Hepatocyte (in vitro differentiated cells): ENCODE measurements around the gene SCYGR1. TPM values are rescaled to one million over a fixed set of nuclear protein-coding genes. Genes with fewer than 3 reads are reported as not detected.

Experiments
- DNase-seq: peaks from one replicate; pipeline ENCODE4 v3.0.0-alpha.2; 2016; ENCODE audit warnings: low spot score
- H2AFZ ChIP-seq: fragments of 200-600 bp; sonication (generic); 2 replicates; pipeline ENCODE4 v1.6.0; 2016; ENCODE audit warnings: antibody characterized with exemption, mild to moderate bottlenecking
- H3K27ac ChIP-seq: fragments of 200-600 bp; sonication (generic); 2 replicates; pipeline ENCODE4 v1.5.1; 2016; ENCODE audit warnings: mild to moderate bottlenecking
- H3K27me3 ChIP-seq: fragments of 200-600 bp; sonication (generic); 2 replicates; pipeline ENCODE4 v1.6.1; 2016
- H3K36me3 ChIP-seq: fragments of 200-600 bp; sonication (generic); replicated peaks from 2 replicates; pipeline ENCODE4 v1.5.1; 2016; ENCODE audit warnings: low read depth; ENCODE audit not compliant: insufficient read depth
- H3K4me1 ChIP-seq: fragments of 200-600 bp; sonication (generic); 2 replicates; pipeline ENCODE4 v1.5.1; 2016; ENCODE audit warnings: mild to moderate bottlenecking, moderate library complexity; ENCODE audit not compliant: insufficient read depth
- H3K4me2 ChIP-seq: fragments of 200-600 bp; sonication (generic); 2 replicates; pipeline ENCODE4 v1.6.0; 2016
- H3K4me3 ChIP-seq: fragments of 200-600 bp; sonication (generic); 2 replicates; pipeline ENCODE4 v1.5.1; 2016; ENCODE audit warnings: mild to moderate bottlenecking
- H3K79me2 ChIP-seq: fragments of 200-600 bp; sonication (generic); 2 replicates; pipeline ENCODE4 v1.6.0; 2017; ENCODE audit warnings: mild to moderate bottlenecking
- H3K9me2 ChIP-seq: fragments of 200-600 bp; sonication (generic); replicated peaks from 2 replicates; pipeline ENCODE4 v1.6.0; 2017; ENCODE audit warnings: mild to moderate bottlenecking; ENCODE audit not compliant: insufficient read depth
- H3K9me3 ChIP-seq: fragments of 200-600 bp; sonication (generic); 2 replicates; pipeline ENCODE4 v1.5.1; 2016; ENCODE audit warnings: low read depth, mild to moderate bottlenecking
- H4K20me1 ChIP-seq: fragments of 200-600 bp; sonication (generic); 2 replicates; pipeline ENCODE4 v1.6.0; 2016; ENCODE audit warnings: mild to moderate bottlenecking; ENCODE audit not compliant: insufficient read depth, poor library complexity, severe bottlenecking
- EZH2 ChIP-seq: fragments of 200-600 bp; sonication (generic); IDR thresholded peaks from 2 replicates; pipeline ENCODE4 v1.6.1; 2016; ENCODE audit warnings: antibody characterized with exemption, mild to moderate bottlenecking, borderline replicate concordance
- EZH2phosphoT487 ChIP-seq: fragments of 200-600 bp; sonication (generic); IDR thresholded peaks from one replicate; pipeline ENCODE4 v1.6.1; 2018; ENCODE audit warnings: antibody characterized with exemption, mild to moderate bottlenecking, low read depth, moderate library complexity; ENCODE audit not compliant: unreplicated experiment, severe bottlenecking
- WGBS: methylation state at CpG from one replicate; pipeline ENCODE4 v1.1.6; 2016; ENCODE audit warnings: low lambda C conversion rate; ENCODE audit errors: missing lambda C conversion rate; 5-methylcytosine and 5-hydroxymethylcytosine counted together
- polyA plus RNA-seq: library from polyadenylated mRNA; unstranded; fragments of >200 nt; fragmentation: Nextera tagmentation; extraction: Ambion mirVana; gene quantifications from 2 replicates; pipeline ENCODE4 v1.2.1, GENCODE V29; 2016
- total RNA-seq: library from RNA; depleted of rRNA; stranded (reverse); fragments of >200 nt; gene quantifications from 2 replicates; pipeline ENCODE4 v1.2.3, GENCODE V29; 2014
- TF ChIP-seq, protein P1 (sequence below): fragments of 200-600 bp; sonication (generic); IDR thresholded peaks from 2 replicates; pipeline ENCODE4 v1.5.1; 2016; ENCODE audit warnings: antibody characterized with exemption, mild to moderate bottlenecking; ENCODE audit not compliant: poor library complexity

SCYGR1 gene
- total and polyA plus RNA-seq, 2 experiments from 2014 or later = not detected

DNA sequence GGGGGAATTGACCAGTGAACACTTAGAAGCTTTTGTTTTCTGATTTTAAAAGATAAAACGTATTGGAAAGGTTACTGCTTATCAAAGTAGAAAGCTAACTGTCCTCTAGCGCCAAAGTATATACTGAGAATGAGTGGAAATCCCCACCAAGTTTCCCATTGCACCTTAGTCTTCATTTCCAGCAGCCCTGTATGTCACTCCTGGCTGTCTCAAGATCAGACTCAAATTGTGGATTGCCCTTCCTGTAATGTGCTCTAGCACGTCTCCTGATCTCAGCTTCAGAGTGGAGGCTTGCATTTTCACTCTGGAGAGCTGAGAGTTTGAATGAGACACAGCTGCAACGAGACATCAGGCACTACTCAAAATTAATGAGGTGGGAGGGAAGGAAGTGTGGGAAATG, 36.1 kb downstream of the SCYGR1 start:
- DNase-seq = no peak
- Histone ChIP-seq H3K4me3 (no peak overlapping the region), H2AFZ (no peak overlapping the region), H3K27me3 (no peaks in the 10 kb centered on the region), H3K9me2 (no peaks in the 10 kb centered on the region), H3K36me3 (no peaks in the 10 kb centered on the region), H4K20me1 (no peaks in the 10 kb centered on the region), H3K79me2 (peaks cover 4% of the 10 kb centered on the region), H3K4me1 (no peaks in the 10 kb centered on the region), H3K4me2 (no peak overlapping the region), H3K27ac (no peak overlapping the region), H3K9me3 (no peaks in the 10 kb centered on the region)
- 86% methylated on average over 4 of the region's 4 CpGs for WGBS
- TF ChIP-seq, protein P1, sequence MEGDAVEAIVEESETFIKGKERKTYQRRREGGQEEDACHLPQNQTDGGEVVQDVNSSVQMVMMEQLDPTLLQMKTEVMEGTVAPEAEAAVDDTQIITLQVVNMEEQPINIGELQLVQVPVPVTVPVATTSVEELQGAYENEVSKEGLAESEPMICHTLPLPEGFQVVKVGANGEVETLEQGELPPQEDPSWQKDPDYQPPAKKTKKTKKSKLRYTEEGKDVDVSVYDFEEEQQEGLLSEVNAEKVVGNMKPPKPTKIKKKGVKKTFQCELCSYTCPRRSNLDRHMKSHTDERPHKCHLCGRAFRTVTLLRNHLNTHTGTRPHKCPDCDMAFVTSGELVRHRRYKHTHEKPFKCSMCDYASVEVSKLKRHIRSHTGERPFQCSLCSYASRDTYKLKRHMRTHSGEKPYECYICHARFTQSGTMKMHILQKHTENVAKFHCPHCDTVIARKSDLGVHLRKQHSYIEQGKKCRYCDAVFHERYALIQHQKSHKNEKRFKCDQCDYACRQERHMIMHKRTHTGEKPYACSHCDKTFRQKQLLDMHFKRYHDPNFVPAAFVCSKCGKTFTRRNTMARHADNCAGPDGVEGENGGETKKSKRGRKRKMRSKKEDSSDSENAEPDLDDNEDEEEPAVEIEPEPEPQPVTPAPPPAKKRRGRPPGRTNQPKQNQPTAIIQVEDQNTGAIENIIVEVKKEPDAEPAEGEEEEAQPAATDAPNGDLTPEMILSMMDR = no peak
- no peak for TF ChIP-seq EZH2
- TF ChIP-seq EZH2phosphoT487 = no peak

DNA sequence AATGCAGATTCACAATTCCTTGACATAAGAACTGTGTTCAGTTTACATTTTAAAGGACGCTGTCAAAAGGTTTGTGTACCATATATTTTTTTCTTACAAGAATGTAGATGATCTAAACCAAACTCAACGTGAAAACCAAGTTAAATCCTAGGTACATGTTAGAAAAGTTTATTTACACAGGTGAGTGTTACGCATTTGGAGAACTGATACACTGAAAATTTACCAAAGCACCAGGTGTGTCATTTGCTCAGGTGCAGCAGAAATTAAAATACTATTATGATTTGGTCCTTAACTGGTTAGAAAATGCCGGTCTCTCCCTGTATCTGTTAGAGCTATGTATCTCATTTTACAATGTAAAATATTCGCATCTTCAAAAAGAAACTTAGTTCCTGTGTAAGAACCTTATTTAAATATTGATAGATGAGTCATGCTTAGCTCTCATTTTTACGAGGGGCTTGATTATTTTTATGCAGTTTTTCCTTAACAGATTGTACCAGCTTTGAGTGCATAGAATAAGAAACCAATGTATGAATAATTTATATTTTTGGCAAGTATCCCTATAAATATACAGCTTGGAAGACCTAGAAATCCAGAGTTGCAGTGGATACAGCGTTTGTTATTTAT, 37.6 kb downstream of the SCYGR1 start:
- Histone ChIP-seq H3K9me3 (no peaks in the 10 kb centered on the region), H3K36me3 (no peaks in the 10 kb centered on the region), H3K27ac (no peak overlapping the region), H4K20me1 (no peaks in the 10 kb centered on the region), H2AFZ (no peak overlapping the region), H3K27me3 (no peaks in the 10 kb centered on the region), H3K79me2 (peaks cover 4% of the 10 kb centered on the region), H3K4me2 (no peak overlapping the region), H3K9me2 (no peaks in the 10 kb centered on the region), H3K4me3 (no peak overlapping the region), H3K4me1 (no peaks in the 10 kb centered on the region)
- TF ChIP-seq EZH2phosphoT487 (no peak), EZH2 (no peak)
- TF ChIP-seq, protein P1 = no peak
- 79% methylated on average over 7 of the region's 7 CpGs for WGBS
- DNase-seq = no peak

DNA sequence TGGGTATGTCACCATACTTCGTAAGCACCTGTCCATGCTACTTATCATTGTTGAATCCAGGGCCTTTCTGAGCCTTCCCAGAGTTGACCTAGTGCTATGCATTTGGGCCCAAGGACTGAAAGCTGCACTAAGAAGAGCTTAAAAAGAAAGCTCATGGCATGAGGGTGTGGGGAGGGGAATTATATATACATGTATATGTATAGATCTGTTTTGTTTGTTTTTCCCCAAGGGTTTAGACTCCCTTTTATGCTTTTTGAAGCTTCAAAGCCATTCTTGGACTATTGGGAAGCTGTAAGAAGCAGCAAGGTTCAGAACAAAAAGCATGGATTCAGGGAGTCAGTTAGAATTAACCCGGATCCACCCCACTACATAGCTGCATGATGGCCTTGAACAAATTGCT, 39.4 kb downstream of the SCYGR1 start:
- Histone ChIP-seq H4K20me1 (no peaks in the 10 kb centered on the region), H3K4me1 (no peaks in the 10 kb centered on the region), H3K79me2 (peaks cover 4% of the 10 kb centered on the region), H3K9me2 (no peaks in the 10 kb centered on the region), H3K9me3 (no peaks in the 10 kb centered on the region), H2AFZ (no peak overlapping the region), H3K36me3 (no peaks in the 10 kb centered on the region), H3K4me3 (no peak overlapping the region), H3K27me3 (no peaks in the 10 kb centered on the region), H3K27ac (no peak overlapping the region), H3K4me2 (no peak overlapping the region)
- no peak for TF ChIP-seq EZH2
- TF ChIP-seq, protein P1 = no peak
- no peak for TF ChIP-seq EZH2phosphoT487
- 97% methylated on average over 2 of the region's 2 CpGs for WGBS
- DNase-seq = no peak

DNA sequence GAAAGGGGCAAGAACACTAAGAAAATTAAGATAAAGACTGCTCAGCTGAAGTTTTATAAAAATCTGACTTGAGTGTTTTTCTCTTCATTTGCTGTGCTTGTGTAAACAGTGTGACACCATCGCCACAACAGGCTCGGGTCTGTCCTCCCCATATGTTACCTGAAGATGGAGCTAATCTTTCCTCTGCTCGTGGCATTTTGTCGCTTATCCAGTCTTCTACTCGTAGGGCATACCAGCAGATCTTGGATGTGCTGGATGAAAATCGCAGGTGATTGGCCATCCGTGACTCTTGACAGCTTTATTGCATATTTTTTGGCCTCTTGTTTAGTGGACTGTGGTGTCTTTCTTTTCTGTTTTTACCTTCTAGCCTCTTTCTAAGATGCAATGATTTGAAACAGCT, 40.6 kb downstream of the SCYGR1 start:
- no peak for TF ChIP-seq EZH2phosphoT487
- TF ChIP-seq, protein P1 = no peak
- TF ChIP-seq EZH2 = no peak
- no peak overlapping the region for H3K4me3 ChIP-seq
- no peaks in the 10 kb centered on the region for H3K27me3 ChIP-seq
- no peaks in the 10 kb centered on the region for H4K20me1 ChIP-seq
- no peaks in the 10 kb centered on the region for H3K9me2 ChIP-seq
- no peak overlapping the region for H3K4me2 ChIP-seq
- H2AFZ ChIP-seq = no peak overlapping the region
- no peaks in the 10 kb centered on the region for H3K9me3 ChIP-seq
- no peak overlapping the region for H3K27ac ChIP-seq
- peaks cover 4% of the 10 kb centered on the region for H3K79me2 ChIP-seq
- WGBS = 79% methylated on average over 7 of the region's 7 CpGs
- no peaks in the 10 kb centered on the region for H3K36me3 ChIP-seq
- DNase-seq = no peak
- H3K4me1 ChIP-seq = no peaks in the 10 kb centered on the region
